ENCODE data around the gene ALG12. TPM values are rescaled to one million over a fixed set of nuclear protein-coding genes. Genes with fewer than 3 reads are reported as not detected.

ALG12 gene
- total RNA-seq, 1 donor from 2014 or later, result 36.7 TPM

Other genes starting within 250 kb of the ALG12 start
- gene BRD1, start 90.6 kb downstream of the ALG12 start, total RNA-seq, result 45.3 TPM
- 11.2 TPM for gene ZBED4, start 64.6 kb downstream of the ALG12 start, total RNA-seq
- gene CRELD2, start 196 bp upstream of the ALG12 start, total RNA-seq, result 56.6 TPM
- 63.2 TPM for gene PIM3, start 42.3 kb upstream of the ALG12 start, total RNA-seq
- gene IL17REL, start 94.3 kb upstream of the ALG12 start, total RNA-seq, result 0.06 TPM
- gene TTLL8, start 139.9 kb upstream of the ALG12 start, total RNA-seq, result not detected
- 0.43 TPM for gene MLC1, start 167.0 kb upstream of the ALG12 start, total RNA-seq
- 2.6 TPM for gene MOV10L1, start 171.6 kb upstream of the ALG12 start, total RNA-seq

Data from mucosa of gallbladder (tissue), 1 donor.